HepG2 (cell line): ENCODE data around the gene DNAJC7. TPM values are rescaled to one million over a fixed set of nuclear protein-coding genes. Genes with fewer than 3 reads are reported as not detected.
A peak's percentile ranks its signal among the peaks of the same experiment; 100 is the strongest.

Source experiments
- CTCF ChIP-seq: sonication (generic); formaldehyde crosslinking; IDR thresholded peaks from 2 replicates; pipeline ENCODE4 v1.5.0; 2020; ENCODE audit warnings: mild to moderate bottlenecking, missing genetic modification reagents, moderate library complexity
- DMAP1 ChIP-seq: IDR thresholded peaks from 2 replicates; pipeline ENCODE4 v1.6.1; 2016
- GABPB1 ChIP-seq: IDR thresholded peaks from 2 replicates; pipeline ENCODE4 v1.6.1; 2016; ENCODE audit warnings: mild to moderate bottlenecking, missing genetic modification reagents, moderate library complexity, missing compliant biosample characterization
- HIC2 ChIP-seq: sonication (generic); formaldehyde crosslinking; IDR thresholded peaks from 2 replicates; pipeline ENCODE4 v1.9.0; 2022; ENCODE audit warnings: low read depth, missing genetic modification reagents
- HNRNPLL ChIP-seq: fragments of 200-400 bp; formaldehyde crosslinking; IDR thresholded peaks from 2 replicates; pipeline ENCODE4 v1.6.1; 2017; ENCODE audit warnings: mild to moderate bottlenecking, low read depth, low read length; ENCODE audit not compliant: poor library complexity, severe bottlenecking
- HOXA3 ChIP-seq: sonication (generic); formaldehyde crosslinking; IDR thresholded peaks from 2 replicates; pipeline ENCODE4 v1.5.0; 2020; ENCODE audit warnings: missing genetic modification reagents
- KLF13 ChIP-seq: sonication (generic); formaldehyde crosslinking; IDR thresholded peaks from 2 replicates; pipeline ENCODE4 v1.4.0; 2020; ENCODE audit warnings: mild to moderate bottlenecking, missing genetic modification reagents
- NRL ChIP-seq: sonication (generic); formaldehyde crosslinking; IDR thresholded peaks from 2 replicates; pipeline ENCODE4 v1.5.0; 2020; ENCODE audit warnings: missing genetic modification reagents, mild to moderate bottlenecking, moderate library complexity, borderline replicate concordance
- RBFOX2 ChIP-seq: fragments of 200-400 bp; formaldehyde crosslinking; IDR thresholded peaks from 2 replicates; pipeline ENCODE4 v1.6.1; 2017; ENCODE audit warnings: low read depth, mild to moderate bottlenecking, low read length
- TAF15 ChIP-seq: fragments of 200-400 bp; formaldehyde crosslinking; IDR thresholded peaks from one replicate; pipeline ENCODE4 v1.6.1; 2018; ENCODE audit warnings: mild to moderate bottlenecking, low read depth, low read length; ENCODE audit not compliant: poor library complexity, severe bottlenecking
- ZC3H4 ChIP-seq: sonication (generic); formaldehyde crosslinking; IDR thresholded peaks from 2 replicates; pipeline ENCODE4 v1.4.0; 2020; ENCODE audit warnings: missing genetic modification reagents, borderline replicate concordance
- ZIK1 ChIP-seq: sonication (generic); formaldehyde crosslinking; IDR thresholded peaks from 2 replicates; pipeline ENCODE4 v1.5.0; 2020; ENCODE audit warnings: mild to moderate bottlenecking, low read depth, missing genetic modification reagents, borderline replicate concordance
- ZNF281 ChIP-seq: sonication (generic); formaldehyde crosslinking; IDR thresholded peaks from 2 replicates; pipeline ENCODE4 v1.4.0; 2020; ENCODE audit warnings: missing genetic modification reagents, borderline replicate concordance
- ZNF549 ChIP-seq: sonication (generic); formaldehyde crosslinking; IDR thresholded peaks from 2 replicates; pipeline ENCODE4 v1.5.0; 2020; ENCODE audit warnings: missing genetic modification reagents
- ZNF841 ChIP-seq: sonication (generic); formaldehyde crosslinking; IDR thresholded peaks from 2 replicates; pipeline ENCODE4 v1.8.1; 2023; ENCODE audit warnings: missing genetic modification reagents, borderline replicate concordance
- ZSCAN20 ChIP-seq: sonication (generic); formaldehyde crosslinking; IDR thresholded peaks from 2 replicates; pipeline ENCODE4 v1.4.0; 2020; ENCODE audit warnings: missing genetic modification reagents, mild to moderate bottlenecking, borderline replicate concordance
- polyA plus RNA-seq, 8 experiments: library from polyadenylated mRNA; depleted of rRNA in 3 of 8; stranded (reverse) in 7 of 8; unstranded in 1 of 8; fragments of >200 nt; fragmentation: Illumina TruSeq in 4 of 8; extraction: Trizol in 4 of 8; gene quantifications; 2 replicates each; pipeline versions ENCODE4 v1.2.1 to v1.2.3, GENCODE V29; 2011 to 2016; ENCODE audit warnings: low read depth in 4 of 8, missing spikeins in 1 of 8, mixed read lengths in 1 of 8; ENCODE audit not compliant: insufficient read depth in 1 of 8
- total RNA-seq, 5 experiments: library from RNA; depleted of rRNA; stranded (reverse); fragments of >200 nt; fragmentation: Illumina TruSeq; extraction: Trizol; gene quantifications; 2 replicates each; pipeline ENCODE4 v1.2.3, GENCODE V29; 2016; ENCODE audit warnings: low read depth in 1 of 5
- TF ChIP-seq, protein P1 (sequence below): sonication (generic); formaldehyde crosslinking; IDR thresholded peaks from 2 replicates; pipeline ENCODE4 v1.4.0; 2020; ENCODE audit warnings: mild to moderate bottlenecking, missing genetic modification reagents
- TF ChIP-seq, protein P2 (sequence below): sonication (generic); formaldehyde crosslinking; IDR thresholded peaks from 2 replicates; pipeline ENCODE4 v1.5.1; 2020; ENCODE audit warnings: missing genetic modification reagents, mild to moderate bottlenecking, borderline replicate concordance

Gene DNAJC7
- total and polyA plus RNA-seq, 2 of the 13 experiments (the other 11 are each of a cell fraction or from before 2014, with no cell fraction given), result 47.7 to 132 TPM

DNA sequence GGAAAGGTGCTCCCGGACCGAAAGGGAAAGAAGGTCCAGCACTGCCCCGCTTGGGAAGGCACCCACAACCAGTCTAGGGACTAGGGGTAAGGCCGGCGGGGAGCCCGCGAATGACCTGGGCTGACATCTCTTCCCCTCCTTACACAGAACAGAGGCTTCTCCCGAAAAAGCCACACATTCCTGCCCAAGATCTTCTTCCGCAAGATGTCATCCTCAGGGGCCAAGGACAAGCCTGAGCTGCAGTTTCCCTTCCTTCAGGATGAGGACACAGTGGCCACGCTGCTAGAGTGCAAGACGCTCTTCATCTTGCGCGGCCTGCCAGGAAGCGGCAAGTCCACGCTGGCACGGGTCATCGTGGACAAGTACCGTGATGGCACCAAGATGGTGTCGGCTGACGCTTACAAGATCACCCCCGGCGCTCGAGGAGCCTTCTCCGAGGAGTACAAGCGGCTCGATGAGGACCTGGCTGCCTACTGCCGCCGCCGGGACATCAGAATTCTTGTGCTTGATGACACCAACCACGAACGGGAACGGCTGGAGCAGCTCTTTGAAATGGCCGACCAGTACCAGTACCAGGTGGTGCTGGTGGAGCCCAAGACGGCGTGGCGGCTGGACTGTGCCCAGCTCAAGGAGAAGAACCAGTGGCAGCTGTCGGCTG is 49.2 kb downstream of the DNAJC7 start (continued):
- 0 out of 2 replicates have a peak, but pooled peaks have one; percentile 30 for TF ChIP-seq HIC2
- TF ChIP-seq GABPB1 (CRISPR knock-in tag), result peak; percentile 30; the same call in 1 of the 2 replicates
- no peak for TF ChIP-seq ZNF549 (CRISPR knock-in tag)
- TF ChIP-seq RBFOX2, result peak; percentile 51; the same call in 1 of the 2 replicates
- no peak for TF ChIP-seq NRL (CRISPR knock-in tag)
- TF ChIP-seq HNRNPLL, result peak; percentile 24
- TF ChIP-seq, protein P1, sequence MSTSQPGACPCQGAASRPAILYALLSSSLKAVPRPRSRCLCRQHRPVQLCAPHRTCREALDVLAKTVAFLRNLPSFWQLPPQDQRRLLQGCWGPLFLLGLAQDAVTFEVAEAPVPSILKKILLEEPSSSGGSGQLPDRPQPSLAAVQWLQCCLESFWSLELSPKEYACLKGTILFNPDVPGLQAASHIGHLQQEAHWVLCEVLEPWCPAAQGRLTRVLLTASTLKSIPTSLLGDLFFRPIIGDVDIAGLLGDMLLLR (CRISPR knock-in tag), result 0 out of 2 replicates have a peak, but pooled peaks have one; percentile 5
- TF ChIP-seq ZIK1 (CRISPR knock-in tag), result no peak
- TF ChIP-seq ZC3H4 (CRISPR knock-in tag), result no peak
- TF ChIP-seq ZSCAN20, result no peak
- TF ChIP-seq CTCF (CRISPR knock-in tag), result 0 out of 2 replicates have a peak, but pooled peaks have one; percentile 0
- no peak for TF ChIP-seq DMAP1 (CRISPR knock-in tag)
- TF ChIP-seq TAF15, result no peak
- 0 out of 2 replicates have a peak, but pooled peaks have one; percentile 32 for TF ChIP-seq KLF13 (CRISPR knock-in tag)
- 0 out of 2 replicates have a peak, but pooled peaks have one; percentile 25 for TF ChIP-seq ZNF841 (CRISPR knock-in tag)
- no peak for TF ChIP-seq ZNF281 (CRISPR knock-in tag)
- TF ChIP-seq, protein P2, sequence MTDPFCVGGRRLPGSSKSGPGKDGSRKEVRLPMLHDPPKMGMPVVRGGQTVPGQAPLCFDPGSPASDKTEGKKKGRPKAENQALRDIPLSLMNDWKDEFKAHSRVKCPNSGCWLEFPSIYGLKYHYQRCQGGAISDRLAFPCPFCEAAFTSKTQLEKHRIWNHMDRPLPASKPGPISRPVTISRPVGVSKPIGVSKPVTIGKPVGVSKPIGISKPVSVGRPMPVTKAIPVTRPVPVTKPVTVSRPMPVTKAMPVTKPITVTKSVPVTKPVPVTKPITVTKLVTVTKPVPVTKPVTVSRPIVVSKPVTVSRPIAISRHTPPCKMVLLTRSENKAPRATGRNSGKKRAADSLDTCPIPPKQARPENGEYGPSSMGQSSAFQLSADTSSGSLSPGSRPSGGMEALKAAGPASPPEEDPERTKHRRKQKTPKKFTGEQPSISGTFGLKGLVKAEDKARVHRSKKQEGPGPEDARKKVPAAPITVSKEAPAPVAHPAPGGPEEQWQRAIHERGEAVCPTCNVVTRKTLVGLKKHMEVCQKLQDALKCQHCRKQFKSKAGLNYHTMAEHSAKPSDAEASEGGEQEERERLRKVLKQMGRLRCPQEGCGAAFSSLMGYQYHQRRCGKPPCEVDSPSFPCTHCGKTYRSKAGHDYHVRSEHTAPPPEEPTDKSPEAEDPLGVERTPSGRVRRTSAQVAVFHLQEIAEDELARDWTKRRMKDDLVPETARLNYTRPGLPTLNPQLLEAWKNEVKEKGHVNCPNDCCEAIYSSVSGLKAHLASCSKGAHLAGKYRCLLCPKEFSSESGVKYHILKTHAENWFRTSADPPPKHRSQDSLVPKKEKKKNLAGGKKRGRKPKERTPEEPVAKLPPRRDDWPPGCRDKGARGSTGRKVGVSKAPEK (CRISPR knock-in tag), result no peak
- TF ChIP-seq HOXA3 (CRISPR knock-in tag), result 0 out of 2 replicates have a peak, but pooled peaks have one; percentile 32
